Large intestine (tissue), 12 donors: ENCODE results near the gene FRY. TPM values are rescaled to one million over a fixed set of nuclear protein-coding genes. Genes with fewer than 3 reads are reported as not detected.
"Not testable (repeated sequence)": the region's sequence is repeated elsewhere in the genome, so short reads cannot be mapped to it uniquely, and the experiment has no call there.

Source experiments
- DNase-seq, 2 donors: peaks; one replicate each; pipeline versions ENCODE4 v3.0.0 to v3.0.0-alpha.2; 2013
- H3K27ac ChIP-seq: one replicate; pipeline ENCODE4 v1.5.1; 2013; ENCODE audit warnings: low read length
- H3K27me3 ChIP-seq: 2 replicates; pipeline ENCODE4 v1.6.1; 2013; ENCODE audit warnings: low read length; ENCODE audit not compliant: control insufficient read depth, insufficient read depth
- H3K36me3 ChIP-seq: 2 replicates; pipeline ENCODE4 v1.6.1; 2013; ENCODE audit warnings: low read length; ENCODE audit not compliant: control insufficient read depth, insufficient read depth
- H3K4me1 ChIP-seq: one replicate; pipeline ENCODE4 v1.6.1; 2013; ENCODE audit warnings: low read length; ENCODE audit not compliant: control insufficient read depth, insufficient read depth
- H3K4me3 ChIP-seq: one replicate; pipeline ENCODE4 v1.5.1; 2013; ENCODE audit warnings: low read length
- H3K9me3 ChIP-seq: one replicate; pipeline ENCODE4 v1.6.1; 2013; ENCODE audit warnings: mild to moderate bottlenecking, low read depth, low read length, moderate library complexity; ENCODE audit not compliant: control insufficient read depth
- WGBS: methylation state at CpG from one replicate; pipeline ENCODE4 v1.1.5; 2013; ENCODE audit warnings: low lambda C conversion rate; ENCODE audit not compliant: insufficient coverage; 5-methylcytosine and 5-hydroxymethylcytosine counted together
- long read RNA-seq, 11 donors: transcript quantifications; one replicate each; lab custom pipeline, GENCODE V29; 2026
- polyA plus RNA-seq: library from polyadenylated mRNA; unstranded; fragments of 120-200 nt; gene quantifications from one replicate; pipeline ENCODE4 v1.2.1, GENCODE V29; 2013

Gene FRY
- 12.4 TPM for polyA plus RNA-seq
- long read RNA-seq, donor 1: 0 reads
- long read RNA-seq, donor 2, partial matches to known transcripts: 0 of 1 reads
- long read RNA-seq, donor 2, other reads (novel, unspliced or antisense): 0 of 1 reads
- long read RNA-seq, donor 3: 0 reads
- long read RNA-seq, donor 4: 0 reads
- long read RNA-seq, donor 5: 0 reads
- long read RNA-seq, donor 6, partial matches to known transcripts: 0 of 1 reads
- long read RNA-seq, donor 6, other reads (novel, unspliced or antisense): 0 of 1 reads
- long read RNA-seq, donor 7: 0 reads
- long read RNA-seq, donor 8, partial matches to known transcripts: 8 of 8 reads
- long read RNA-seq, donor 8, other reads (novel, unspliced or antisense): 0 of 8 reads
- long read RNA-seq, donor 9, partial matches to known transcripts: 0 of 1 reads
- long read RNA-seq, donor 9, other reads (novel, unspliced or antisense): 0 of 1 reads
- long read RNA-seq, donor 10, partial matches to known transcripts: 7 of 7 reads
- long read RNA-seq, donor 10, other reads (novel, unspliced or antisense): 0 of 7 reads
- long read RNA-seq, donor 11, partial matches to known transcripts: 0 of 1 reads
- long read RNA-seq, donor 11, other reads (novel, unspliced or antisense): 0 of 1 reads

GRCh38 chr13:32031025-32031814 is at the start of gene FRY:
Gene FRY (plus strand): TSS chr13:32031774. CDS start chr13:32031796, 22 bp downstream.
- Histone ChIP-seq H3K9me3 (no peaks in the 10 kb centered on the region), H3K4me3 (peak within 1 kb of the TSS; percentile 56), H3K4me1 (peaks cover 9% of the 10 kb centered on the region), H3K27ac (peak within 1 kb of the TSS; percentile 54), H3K27me3 (peaks cover 4% of the 10 kb centered on the region), H3K36me3 (no peaks in the 10 kb centered on the region)
- peak; percentile 54 to 67 for DNase-seq
- no CpG with 5 or more reads among the region's 59 CpGs for WGBS

GRCh38 chr13:31982124-31982523 is 49.5 kb upstream of the FRY start:
- Histone ChIP-seq H3K9me3 (no peaks in the 10 kb centered on the region), H3K36me3 (no peaks in the 10 kb centered on the region), H3K4me3 (no peak overlapping the region), H3K4me1 (no peaks in the 10 kb centered on the region), H3K27me3 (no peaks in the 10 kb centered on the region), H3K27ac (no peak overlapping the region)
- WGBS: no CpG with 5 or more reads among the region's 2 CpGs
- DNase-seq: no peak

GRCh38 chr13:31982540-31982939 is 49.0 kb upstream of the FRY start:
- no peak overlapping the region for H3K27ac ChIP-seq
- H3K27me3 ChIP-seq: no peaks in the 10 kb centered on the region
- 83% methylated on average over 1 of the region's 5 CpGs for WGBS
- H3K36me3 ChIP-seq: no peaks in the 10 kb centered on the region
- DNase-seq: no peak
- no peaks in the 10 kb centered on the region for H3K4me1 ChIP-seq
- H3K9me3 ChIP-seq: no peaks in the 10 kb centered on the region
- no peak overlapping the region for H3K4me3 ChIP-seq

GRCh38 chr13:31983696-31984095 is 47.9 kb upstream of the FRY start:
- H3K4me1 ChIP-seq, H3K27ac ChIP-seq, H3K27me3 ChIP-seq, H3K9me3 ChIP-seq, H3K36me3 ChIP-seq, DNase-seq, H3K4me3 ChIP-seq: not testable (repeated sequence)
- WGBS: no CpG with 5 or more reads among the region's 2 CpGs

GRCh38 chr13:31984388-31984787 is 47.2 kb upstream of the FRY start:
- not testable (repeated sequence) for H3K27me3 ChIP-seq
- WGBS: no CpG with 5 or more reads among the region's 4 CpGs

GRCh38 chr13:31986676-31987470 is 44.7 kb upstream of the FRY start:
- Histone ChIP-seq H3K36me3 (no peaks in the 10 kb centered on the region), H3K9me3 (no peaks in the 10 kb centered on the region), H3K27ac (no peak overlapping the region), H3K4me1 (no peaks in the 10 kb centered on the region), H3K27me3 (no peaks in the 10 kb centered on the region), H3K4me3 (no peak overlapping the region)
- 92% methylated on average over 2 of the region's 5 CpGs for WGBS
- no peak for DNase-seq

More at GRCh38 chr13:31984388-31984787, 47.2 kb upstream of the FRY start:
- H3K36me3 ChIP-seq, H3K9me3 ChIP-seq, H3K4me3 ChIP-seq, H3K4me1 ChIP-seq, DNase-seq, H3K27ac ChIP-seq: not testable (repeated sequence)

- Histone ChIP-seq H3K36me3 (no peaks in the 10 kb centered on the region), H3K4me1 (no peaks in the 10 kb centered on the region), H3K9me3 (no peaks in the 10 kb centered on the region), H3K27me3 (no peaks in the 10 kb centered on the region), H3K4me3 (no peak overlapping the region), H3K27ac (no peak overlapping the region)
- DNase-seq: no peak
- no CpG with 5 or more reads among the region's 2 CpGs for WGBS
Measured at GRCh38 chr13:31987535-31988170, 43.9 kb upstream of the FRY start.

- H3K36me3 ChIP-seq: not testable (repeated sequence)
- WGBS: no CpG with 5 or more reads among the region's 6 CpGs
Measured at GRCh38 chr13:31994367-31994766, 37.2 kb upstream of the FRY start.

GRCh38 chr13:31996601-31997000 is 35.0 kb upstream of the FRY start:
- Histone ChIP-seq H3K27ac (no peak overlapping the region), H3K36me3 (no peaks in the 10 kb centered on the region), H3K4me1 (no peaks in the 10 kb centered on the region), H3K4me3 (no peak overlapping the region), H3K9me3 (peaks cover 3% of the 10 kb centered on the region), H3K27me3 (no peaks in the 10 kb centered on the region)
- DNase-seq: no peak
- WGBS: no CpG with 5 or more reads among the region's 2 CpGs

More at GRCh38 chr13:31994367-31994766, 37.2 kb upstream of the FRY start:
- not testable (repeated sequence) for H3K4me1 ChIP-seq, H3K27me3 ChIP-seq, DNase-seq, H3K27ac ChIP-seq, H3K9me3 ChIP-seq, H3K4me3 ChIP-seq
